HG02678 (cell line): ENCODE data around the gene CD109.
"Not testable (repeated sequence)": the region's sequence is repeated elsewhere in the genome, so short reads cannot be mapped to it uniquely, and the experiment has no call there.

Experiments
- ATAC-seq: cut with Tn5 transposase; IDR thresholded peaks from one replicate; pipeline ENCODE4 v1.9.1; 2021; ENCODE audit warnings: mild to moderate bottlenecking, moderate library complexity; ENCODE audit not compliant: unreplicated experiment

CD109 gene

DNA sequence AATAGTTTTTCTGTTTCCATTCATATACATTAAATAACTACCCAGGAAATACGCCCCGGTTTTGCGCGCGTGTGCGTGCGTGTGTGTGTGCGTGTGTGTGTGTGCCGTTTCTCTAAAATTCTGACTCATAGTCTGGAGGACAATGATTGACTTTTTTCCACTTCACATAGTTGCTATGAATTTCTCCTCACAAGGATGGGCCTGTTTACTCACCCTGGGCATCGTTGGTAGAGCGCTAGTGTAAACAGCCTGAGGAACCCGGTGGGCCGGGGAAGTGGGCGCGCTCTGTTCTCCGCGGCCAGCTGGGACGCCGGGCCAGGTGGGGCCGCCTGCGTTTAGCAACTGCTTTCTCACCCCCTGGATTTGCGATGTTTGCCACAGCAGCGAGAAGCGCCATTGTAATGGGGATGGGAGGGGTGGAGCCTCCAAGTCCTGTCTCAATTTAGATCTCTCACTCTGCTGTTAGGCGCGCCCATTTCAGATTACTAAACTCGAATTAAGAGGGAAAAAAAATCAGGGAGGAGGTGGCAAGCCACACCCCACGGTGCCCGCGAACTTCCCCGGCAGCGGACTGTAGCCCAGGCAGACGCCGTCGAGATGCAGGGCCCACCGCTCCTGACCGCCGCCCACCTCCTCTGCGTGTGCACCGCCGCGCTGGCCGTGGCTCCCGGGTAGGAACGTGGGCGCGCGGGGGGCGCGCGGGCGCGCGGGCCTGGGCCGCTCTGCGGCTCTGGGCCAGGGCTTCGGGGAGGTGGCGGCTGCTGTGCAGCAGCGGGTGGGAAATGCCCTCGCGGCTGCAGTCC, at the start of gene CD109:
Gene CD109, plus strand, starts transcription at position 585 of the 803 bp plus-strand sequence. Its CDS starts 13 bp downstream, at position 598.
- ATAC-seq, result peak; percentile 59

DNA sequence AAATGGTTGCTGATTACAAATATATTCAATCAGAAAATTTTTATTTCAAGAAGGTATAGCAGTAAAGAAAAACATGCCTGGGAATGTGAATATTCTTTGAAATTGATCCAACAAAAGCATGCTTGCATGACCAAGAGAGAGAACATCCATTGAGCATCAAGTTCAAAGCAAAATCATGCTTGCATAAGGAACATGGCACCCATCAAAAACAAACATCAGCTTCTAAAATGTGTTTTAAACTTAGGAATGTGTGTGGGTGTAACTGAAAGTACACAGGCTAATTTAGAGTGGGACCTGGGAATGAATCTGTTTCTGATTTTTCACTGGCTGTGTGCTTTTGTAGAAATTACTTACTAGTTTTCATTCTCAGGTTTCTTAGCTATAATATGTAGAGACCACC, 47.8 kb upstream of the CD109 start:
- no peak for ATAC-seq

DNA sequence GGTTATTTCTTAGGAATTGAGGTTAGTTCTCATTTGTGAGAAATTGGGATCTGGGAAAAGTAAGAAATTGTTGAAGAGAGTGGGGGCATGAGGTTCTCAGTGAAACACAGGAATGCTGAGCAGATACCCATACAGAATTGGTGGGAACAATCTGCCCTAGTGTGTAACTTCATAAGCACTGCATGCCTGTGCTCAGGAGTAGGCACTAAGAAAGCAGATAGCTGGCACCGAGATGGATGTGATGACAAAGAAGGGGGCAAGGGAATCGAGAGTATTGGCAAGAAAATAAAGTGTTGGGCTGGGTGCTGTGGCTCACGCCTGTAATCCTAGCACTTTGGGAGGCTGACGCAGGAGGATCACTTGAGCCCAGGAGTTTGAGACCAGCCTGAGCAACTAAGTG, 46.2 kb upstream of the CD109 start:
- no peak for ATAC-seq

DNA sequence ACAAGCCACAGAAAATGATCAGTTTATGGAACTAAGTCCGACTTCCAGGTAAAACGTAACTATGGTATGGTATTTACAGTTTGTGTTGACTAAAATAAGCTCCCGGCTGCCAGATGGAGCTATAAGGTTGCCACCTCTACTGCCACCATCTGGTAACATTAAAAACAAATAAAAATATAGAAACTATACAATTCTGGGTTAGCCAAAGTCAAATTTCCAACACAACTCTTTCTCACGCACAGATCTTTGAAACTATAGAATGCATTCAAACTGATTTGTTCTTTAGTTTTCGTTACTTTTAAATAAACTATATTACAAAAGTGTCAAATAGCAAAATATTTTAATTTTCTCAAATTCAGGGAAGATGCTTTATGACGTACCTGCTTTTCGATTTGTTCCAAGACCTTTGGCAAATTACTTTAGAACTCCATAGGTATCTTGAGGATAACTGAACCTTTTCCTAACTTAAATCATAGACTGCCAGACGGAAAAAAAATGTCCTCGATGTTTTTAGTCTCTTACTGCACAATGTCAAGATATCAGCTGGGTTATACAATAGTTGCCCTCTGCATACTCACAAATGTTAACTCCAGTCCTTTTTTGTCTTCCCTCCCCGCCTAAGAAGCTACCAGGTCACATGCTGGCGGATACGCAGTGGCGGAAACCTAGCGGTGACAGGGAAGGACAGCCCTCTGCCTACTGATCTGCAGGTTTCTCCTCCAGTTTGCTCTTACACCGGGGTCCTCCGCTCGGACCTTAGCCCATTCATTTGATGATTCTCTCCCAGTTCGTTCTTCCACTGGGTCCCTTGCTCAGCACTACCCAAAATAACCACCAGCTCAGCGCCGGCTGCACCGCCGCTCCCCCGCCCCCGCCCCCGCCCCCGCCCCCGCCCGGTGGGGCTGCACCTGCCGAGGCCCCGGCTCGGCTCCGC, 43.1 kb upstream of the CD109 start:
- ATAC-seq, result peak; percentile 39

DNA sequence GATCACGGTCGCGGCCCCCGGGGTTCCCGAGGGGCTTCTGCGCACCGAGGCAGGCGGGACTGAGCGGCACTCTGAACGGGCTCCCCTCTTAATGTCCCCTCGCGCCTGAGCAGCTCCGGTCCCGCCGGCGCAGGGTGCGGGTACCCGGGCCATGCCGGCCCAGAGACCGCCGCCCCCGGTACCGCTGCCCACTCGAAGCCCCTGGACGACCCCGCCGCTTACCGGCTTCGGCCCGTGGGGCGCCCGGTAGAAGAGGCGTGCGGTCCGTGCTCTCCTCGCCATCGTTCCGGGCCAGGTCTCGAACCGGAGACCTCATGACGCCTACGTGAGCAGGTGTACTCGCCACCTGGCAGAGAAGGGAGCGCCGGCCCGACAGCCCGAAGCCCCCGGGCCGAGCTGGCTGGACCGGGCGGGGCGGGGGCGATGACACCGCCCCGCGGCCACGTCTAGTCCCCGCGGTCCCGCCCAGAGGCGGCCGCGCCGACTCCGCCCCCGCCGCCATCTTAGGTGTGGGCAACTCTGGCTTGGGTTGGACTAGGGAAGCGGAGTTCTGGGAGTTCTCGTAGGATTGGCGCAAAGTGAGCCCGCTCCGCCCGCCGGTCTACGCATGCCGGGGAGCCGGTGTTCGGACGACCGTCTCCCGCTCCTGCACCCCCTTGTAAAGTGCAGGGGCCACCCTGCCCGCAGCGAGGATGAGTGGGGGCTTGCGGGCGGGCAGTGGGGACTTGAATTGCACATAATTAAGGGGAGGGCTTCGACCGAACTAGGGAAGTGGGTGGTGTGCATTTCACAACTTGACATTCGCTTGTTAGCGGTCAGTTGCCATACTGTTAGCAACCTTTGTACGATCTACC, 42.2 kb upstream of the CD109 start, which contains the start of gene SLC17A5:
Gene SLC17A5, minus strand, starts transcription at position 422 of the 854 bp plus-strand sequence. Its CDS starts 106 bp downstream, at position 316.
- peak; percentile 86 for ATAC-seq

DNA sequence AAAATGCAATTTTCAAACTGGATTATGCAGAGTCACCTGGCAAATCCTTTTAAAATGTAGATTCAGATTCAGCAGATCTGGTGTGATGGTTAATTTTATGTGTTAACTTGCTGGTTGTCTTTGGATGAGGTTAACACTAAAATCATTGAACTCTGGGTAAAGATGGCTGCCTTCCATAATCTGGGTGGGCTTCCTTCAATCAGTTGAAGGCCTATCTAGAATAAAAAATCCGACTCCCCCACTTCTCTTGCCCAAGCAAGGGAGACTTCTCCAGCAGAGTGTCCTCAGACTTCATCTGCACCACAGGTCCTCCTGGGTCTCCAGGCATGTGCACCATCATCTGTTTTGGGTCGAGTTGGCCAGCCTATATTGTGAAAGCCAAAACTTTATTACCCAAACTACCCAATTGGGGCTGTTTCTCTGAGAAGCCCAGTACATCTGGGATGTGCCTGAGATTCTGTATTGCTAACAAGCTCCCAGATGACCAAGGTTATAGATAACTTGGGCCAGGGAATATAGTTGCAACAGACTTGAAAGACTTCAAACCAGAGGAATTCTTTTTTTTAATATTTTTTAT, 40.6 kb upstream of the CD109 start:
- ATAC-seq, result no peak

DNA sequence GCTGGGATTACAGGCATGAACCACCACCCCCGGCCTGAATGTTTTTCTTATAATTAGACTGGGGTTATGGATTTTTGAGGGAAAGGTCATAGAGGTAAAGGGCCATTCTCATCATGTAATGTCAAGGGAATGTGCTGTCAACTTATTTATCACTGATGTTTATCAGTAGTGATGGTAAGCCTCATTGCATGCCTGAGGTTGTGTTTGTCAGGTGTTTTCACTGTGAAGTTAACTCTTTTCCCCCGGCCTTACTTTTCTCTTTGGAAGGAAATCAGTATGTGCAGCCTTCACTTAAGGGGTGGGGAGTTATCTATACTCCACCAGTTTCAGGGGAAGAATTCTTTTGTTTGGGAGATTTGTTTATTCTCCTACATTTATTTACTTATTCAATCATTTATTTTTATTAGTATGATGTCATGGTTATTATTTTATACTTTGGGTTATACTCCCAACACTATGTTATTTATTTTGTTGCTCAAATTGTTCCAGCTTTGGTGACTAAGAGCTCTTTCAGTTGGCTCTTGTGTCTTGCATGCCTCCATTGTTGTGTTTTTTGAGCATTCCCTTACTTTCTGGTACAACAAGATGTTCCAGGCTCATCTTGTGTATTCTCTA, 39.4 kb upstream of the CD109 start:
- no peak for ATAC-seq

DNA sequence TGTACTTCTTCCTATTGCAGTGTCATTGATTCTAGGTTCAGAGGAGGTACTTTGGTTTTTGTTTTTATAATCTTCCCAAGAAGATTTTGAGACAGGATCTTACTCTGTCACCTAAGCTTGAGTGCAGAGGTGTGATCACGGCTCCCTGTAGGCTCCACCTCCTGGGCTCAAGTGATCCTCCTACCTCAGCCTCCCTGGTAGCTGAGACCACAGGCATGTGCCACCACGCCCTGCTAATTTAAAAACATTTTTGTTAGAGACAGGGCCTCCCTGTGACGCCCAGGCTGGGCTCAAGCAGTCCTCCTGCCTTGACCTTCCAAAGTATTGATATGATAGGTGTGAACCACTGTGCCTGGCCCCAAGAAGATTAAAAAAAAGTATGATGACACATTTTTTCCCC, 38.8 kb upstream of the CD109 start:
- ATAC-seq, result no peak

DNA sequence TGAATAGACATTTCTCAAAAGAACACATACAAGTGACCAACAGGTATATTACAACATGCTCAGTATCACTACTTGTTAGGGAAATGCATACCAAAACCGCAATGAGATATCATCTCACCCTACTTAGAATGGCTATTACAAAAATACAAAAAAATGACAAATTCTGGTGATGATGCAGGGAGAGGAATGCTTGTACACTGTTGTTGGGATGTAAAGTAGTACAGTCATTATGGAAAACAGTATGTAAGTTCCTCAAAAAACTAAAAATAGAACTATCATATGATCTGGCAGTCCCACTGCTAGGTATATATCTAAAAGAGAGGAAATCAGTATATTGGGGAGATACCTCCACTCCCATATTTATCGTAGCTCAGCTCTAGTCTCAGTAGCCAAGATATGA, 31.3 kb upstream of the CD109 start:
- no peak for ATAC-seq

DNA sequence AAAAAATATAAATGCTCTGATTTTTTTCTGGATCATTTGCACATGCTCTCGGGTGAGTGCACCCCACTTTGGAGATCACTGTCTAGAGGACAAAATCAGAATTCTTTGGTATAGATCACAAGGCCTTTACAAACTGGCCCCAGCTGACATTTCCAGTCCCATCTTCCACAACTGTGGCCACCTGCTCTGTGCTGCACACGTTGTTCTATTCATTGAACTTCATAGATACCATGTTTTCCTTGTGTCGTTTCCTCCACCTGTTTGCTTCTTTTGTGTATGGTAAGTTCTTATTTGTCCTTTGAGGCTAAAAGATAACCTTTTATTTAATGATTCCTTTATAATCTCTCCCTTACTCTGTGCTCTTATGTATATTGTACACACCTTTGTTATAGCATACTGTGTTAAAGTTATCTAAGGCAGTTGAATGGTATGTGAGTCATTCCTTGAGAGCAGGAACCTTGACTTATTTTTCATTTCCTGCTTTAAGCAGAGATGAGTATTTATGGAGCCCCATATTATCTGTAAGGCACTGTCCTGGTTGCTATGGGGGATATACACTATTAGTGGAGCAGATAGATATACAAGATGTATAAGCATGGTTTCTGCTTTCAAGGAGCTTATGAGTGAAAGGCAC, 30.2 kb upstream of the CD109 start:
- ATAC-seq, result no peak

DNA sequence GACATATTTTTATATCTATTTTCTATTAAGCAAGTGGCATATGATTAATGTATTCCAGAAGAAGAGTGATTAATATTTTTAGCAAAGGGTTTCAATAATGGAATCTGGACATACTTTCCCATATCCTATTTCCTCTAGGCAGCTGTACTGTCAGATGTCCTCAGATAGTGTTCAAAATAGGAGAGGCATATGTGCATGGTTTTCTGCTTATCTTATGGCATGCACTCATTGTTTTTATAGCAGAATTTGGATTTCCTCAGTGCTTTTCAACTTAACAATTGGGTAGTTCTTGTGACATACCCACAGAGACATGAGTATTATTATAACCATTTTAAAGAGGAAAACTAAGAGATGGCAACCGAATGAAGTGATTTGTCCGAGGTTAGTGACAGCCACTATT, 29.6 kb upstream of the CD109 start:
- no peak for ATAC-seq

DNA sequence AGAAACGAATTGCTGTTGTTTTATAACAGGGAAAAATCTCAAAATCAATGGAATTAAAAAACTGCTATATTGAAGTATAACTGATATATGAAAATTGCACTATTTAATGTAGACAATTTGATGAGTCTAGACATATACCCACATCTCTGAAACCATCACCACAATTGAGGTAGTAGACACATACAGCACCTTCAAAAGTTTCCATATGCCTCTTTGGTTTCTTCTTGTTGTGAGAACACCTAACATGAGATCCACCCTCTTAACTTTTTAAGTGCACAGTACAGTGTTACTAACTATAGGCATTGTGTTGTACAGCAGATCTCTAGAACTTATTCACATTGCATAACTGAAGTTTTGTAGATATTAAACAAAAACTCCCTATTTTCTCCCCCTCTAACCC, 28.2 kb upstream of the CD109 start:
- ATAC-seq, result no peak

DNA sequence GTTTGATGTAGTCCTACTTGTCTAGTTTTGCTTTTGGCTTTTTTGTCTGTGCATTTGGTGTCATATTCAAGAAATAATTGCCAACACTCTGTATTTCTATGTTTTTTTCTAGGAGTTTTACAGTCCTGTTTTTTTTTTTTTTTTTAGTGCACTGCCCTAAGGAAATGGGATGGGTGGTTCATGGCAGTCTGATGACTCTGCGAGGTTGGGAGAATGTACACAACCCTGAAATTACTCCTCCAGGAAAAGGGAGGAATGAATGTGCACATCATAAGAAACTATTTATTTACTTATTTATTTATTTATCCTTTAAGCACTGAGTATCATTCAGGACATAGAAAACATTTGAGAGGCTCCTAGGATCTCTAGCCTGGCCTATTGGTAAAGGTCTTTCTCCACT, 27.0 kb upstream of the CD109 start:
- ATAC-seq, result no peak

DNA sequence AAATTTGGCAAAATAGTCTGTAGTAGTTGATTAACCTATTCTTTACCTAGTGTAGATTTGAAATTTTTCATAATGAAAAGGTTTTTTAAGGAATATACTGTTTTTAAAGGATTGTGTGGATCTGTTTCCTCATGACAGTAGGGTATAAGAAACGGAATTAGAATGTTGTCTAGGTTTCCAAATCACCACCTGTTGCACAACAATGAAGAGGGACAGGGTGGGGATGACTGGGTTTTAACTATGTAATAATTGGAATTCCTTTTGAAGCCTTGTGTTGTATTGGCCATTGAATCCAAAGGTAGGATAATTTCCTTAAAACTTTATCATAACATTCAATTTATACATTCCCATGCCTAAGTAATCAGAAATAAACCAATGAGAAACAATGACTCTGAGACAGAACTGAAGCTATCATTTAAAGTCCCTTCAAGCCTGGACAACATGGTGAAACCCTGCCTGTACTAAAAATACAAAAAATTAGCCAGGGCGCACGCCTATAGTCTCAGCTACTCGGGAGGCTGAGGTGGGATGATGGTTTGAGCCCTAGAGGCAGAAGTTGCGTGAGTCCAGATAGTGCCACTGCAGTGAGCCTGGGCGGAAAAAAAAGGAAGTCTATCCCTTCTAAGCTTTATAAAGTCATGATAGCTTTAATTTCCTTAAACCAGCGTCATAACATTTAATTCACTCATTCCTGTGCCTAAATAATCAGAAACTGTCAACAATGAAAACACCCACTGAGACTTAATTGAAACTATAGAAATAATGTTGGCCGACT, 23.9 kb upstream of the CD109 start:
- no peak for ATAC-seq

DNA sequence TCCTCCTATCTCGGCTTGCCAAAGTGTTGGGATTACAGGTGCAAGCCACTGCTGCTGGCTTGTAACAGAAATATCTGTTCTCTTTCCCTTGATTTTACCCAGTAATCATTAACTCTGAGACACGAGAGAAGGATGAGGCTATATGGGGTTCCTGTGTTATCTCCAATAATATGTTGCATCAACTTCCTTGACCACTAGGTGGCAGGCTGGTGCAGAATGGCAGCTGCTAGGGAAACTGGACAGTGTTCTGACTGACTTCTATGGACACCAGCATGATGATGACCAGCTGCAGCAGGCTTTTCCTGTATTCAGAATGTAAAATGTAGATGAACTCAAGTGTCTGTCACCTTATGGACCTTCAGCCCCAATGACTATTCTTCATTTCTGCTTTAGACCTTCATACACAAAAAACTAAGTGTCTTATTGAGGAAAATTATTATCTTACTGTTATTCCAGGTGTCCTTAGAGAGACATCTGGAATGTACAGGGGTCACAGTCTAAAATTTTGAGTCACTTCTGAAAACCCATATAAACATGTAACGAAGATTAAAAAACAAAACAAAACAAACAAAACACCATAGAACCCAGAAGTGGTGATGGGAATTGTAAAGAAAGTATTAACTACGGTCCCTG, 20.4 kb upstream of the CD109 start:
- peak; percentile 96 for ATAC-seq

DNA sequence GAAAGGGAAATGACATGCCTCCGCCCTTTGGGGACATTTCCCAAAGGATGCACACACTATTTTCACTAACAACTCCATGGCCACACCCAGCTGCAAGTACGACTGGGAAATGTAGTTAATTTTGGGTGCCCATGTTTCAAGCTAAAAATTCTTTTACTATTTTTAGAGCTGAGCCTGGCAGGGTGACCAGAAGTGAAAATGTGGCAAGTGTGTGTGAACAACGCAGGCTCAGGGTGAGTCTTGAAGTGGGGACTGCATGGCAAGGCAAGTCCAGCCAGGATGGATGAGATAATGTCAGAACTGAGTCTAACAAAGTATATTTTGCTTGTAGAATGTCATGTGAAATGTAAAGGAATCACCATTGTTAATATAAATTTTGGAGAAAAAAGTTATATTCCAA, 17.0 kb upstream of the CD109 start:
- ATAC-seq, result no peak

DNA sequence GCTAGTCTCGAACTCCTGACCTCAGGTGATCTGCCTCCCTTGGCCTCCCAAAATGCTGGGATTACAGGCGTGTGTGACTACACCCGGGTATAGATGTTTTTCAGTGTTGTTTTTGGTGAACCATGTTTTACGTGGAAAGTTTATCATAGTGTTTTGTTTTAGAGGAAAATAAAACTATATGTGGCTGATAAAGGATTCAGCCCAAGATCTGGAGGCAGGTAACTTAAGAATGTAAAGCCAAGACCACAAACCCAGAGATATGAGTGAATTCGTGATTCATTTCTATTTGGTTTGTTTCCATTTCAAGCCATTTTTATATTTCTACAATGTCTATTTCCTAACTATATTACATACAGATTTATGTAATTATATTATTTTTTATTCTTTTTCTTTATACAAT, 16.2 kb upstream of the CD109 start:
- not testable (repeated sequence) for ATAC-seq

DNA sequence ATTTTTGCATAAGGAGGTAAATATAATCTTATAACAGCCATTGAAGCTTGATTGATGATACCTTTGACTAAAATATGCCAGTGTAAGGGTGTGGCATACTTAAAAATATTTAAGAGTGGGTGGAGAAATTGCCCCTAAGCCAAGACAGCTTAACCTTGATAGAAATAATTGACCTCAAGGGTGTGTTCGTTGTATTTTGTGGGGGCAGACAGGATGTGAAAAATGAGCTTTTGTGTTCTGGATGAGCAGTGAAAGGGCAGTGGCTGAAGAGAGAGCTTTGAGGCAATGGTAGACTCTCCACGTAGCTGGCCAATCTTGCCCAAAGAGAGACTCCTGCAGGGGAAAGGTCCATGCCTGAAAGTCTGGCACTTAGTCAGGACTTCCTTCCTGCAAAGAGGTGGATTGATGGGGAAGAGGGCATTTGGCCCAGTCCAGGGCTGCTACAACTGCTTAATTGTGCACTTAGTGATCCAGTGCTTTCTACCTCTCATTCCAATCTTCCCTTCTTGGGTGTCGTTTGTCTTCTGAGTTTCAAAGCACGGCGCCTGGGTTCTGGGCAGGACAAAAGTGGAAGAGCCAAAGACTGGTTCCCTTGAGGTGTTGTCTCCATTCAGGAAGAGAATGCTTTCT, 15.6 kb upstream of the CD109 start:
- ATAC-seq, result no peak
